ENCODE results near the gene CA6. TPM values are rescaled to one million over a fixed set of nuclear protein-coding genes. Genes with fewer than 3 reads are reported as not detected.
A peak's percentile ranks its signal among the peaks of the same experiment; 100 is the strongest.

The CA6 gene
- total and polyA plus RNA-seq, 2 of the 8 experiments (the other 6 are each of a cell fraction or from before 2014, with no cell fraction given): not detected

DNA sequence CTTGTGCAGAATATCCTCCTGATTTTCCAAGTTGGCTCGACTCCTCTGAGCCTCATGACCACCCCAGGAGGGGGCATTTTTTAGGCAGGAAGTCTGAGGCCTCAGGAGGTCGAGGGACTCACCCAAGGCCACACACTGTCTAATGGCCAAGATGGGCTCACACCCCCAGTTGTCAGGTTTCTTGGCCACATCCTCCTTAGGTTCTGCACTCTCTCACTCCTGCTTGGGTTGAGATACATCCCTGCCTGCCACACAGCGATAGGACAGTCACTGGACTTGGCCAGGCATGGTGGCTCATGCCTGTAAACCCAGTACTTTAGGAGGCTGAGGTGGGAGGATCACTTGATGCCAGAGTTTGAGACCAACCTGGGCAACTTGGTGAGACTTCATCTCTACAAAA, 4.6 kb downstream of the CA6 start:
- no peak for DNase-seq (ENCODE audit: low read depth in 1 of 2, low spot score in 2 of 2)
- TF ChIP-seq SIX5 (IDR thresholded peaks at IDR 0.05; ENCODE audit: low read depth, low read length): no peak
- TF ChIP-seq POU5F1 (IDR thresholded peaks at IDR 0.05; ENCODE audit: low read depth, low read length): no peak
- TF ChIP-seq, protein P1, sequence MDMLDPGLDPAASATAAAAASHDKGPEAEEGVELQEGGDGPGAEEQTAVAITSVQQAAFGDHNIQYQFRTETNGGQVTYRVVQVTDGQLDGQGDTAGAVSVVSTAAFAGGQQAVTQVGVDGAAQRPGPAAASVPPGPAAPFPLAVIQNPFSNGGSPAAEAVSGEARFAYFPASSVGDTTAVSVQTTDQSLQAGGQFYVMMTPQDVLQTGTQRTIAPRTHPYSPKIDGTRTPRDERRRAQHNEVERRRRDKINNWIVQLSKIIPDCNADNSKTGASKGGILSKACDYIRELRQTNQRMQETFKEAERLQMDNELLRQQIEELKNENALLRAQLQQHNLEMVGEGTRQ (IDR thresholded peaks at IDR 0.05; ENCODE audit: low read length): no peak
- TF ChIP-seq KDM5A (IDR thresholded peaks at IDR 0.05; ENCODE audit: low read length): no peak
- TF ChIP-seq PHF8 (conservative IDR thresholded peaks at IDR 0.05; ENCODE audit: low read depth, low read length): no peak
- no peak for TF ChIP-seq ASH2L (IDR thresholded peaks at IDR 0.05; ENCODE audit: low read length)
- TF ChIP-seq BRCA1 (IDR thresholded peaks at IDR 0.05; ENCODE audit: low read depth, low read length): no peak
- TF ChIP-seq, protein P2, sequence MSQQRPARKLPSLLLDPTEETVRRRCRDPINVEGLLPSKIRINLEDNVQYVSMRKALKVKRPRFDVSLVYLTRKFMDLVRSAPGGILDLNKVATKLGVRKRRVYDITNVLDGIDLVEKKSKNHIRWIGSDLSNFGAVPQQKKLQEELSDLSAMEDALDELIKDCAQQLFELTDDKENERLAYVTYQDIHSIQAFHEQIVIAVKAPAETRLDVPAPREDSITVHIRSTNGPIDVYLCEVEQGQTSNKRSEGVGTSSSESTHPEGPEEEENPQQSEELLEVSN (IDR thresholded peaks at IDR 0.05): no peak
- TF ChIP-seq EZH2 (IDR thresholded peaks at IDR 0.05; ENCODE audit: low read depth, low read length, severe bottlenecking): no peak
- TF ChIP-seq RFX5 (IDR thresholded peaks at IDR 0.05; ENCODE audit: borderline replicate concordance, low read depth, low read length): no peak
- POLR2A ChIA-PET (ENCODE audit: partially characterized antibody): no interaction called here

More for the DNA sequence above, 4.6 kb downstream of the CA6 start:
- Histone ChIP-seq H4K5ac (ENCODE audit: insufficient read length, low read depth, low read length) (no peak overlapping the region), H2AFZ (ENCODE audit: low read length) (no peak overlapping the region), H3K4ac (replicated peaks; ENCODE audit: insufficient read length, low read depth, low read length) (no peak overlapping the region), H2BK120ac (replicated peaks; ENCODE audit: low read depth, low read length) (no peak overlapping the region), H3K4me1 (replicated peaks in 1 of 4; ENCODE audit: control insufficient read depth in 3 of 4, insufficient read depth in 4 of 4, low read length in 3 of 4) (peaks cover 0 to 3% (median 1%) of the 10 kb centered on the region in 4 experiments; a peak in 1 of 7 replicates), H2AK5ac (ENCODE audit: low read depth, low read length) (0 out of 2 replicates have a peak overlapping the region, but pooled peaks have one; percentile 75), H3K4me3 (ENCODE audit: extremely low read depth in 1 of 4, insufficient read depth in 2 of 4, low read depth in 3 of 4, low read length in 4 of 4) (no peak overlapping the region), H3K23me2 (ENCODE audit: low read depth, low read length) (no peaks in the 10 kb centered on the region), H3K36me3 (ENCODE audit: control insufficient read depth in 2 of 4, insufficient read depth in 4 of 4, low read length in 3 of 4) (no peaks in the 10 kb centered on the region), H3K23ac (ENCODE audit: insufficient read length) (no peak overlapping the region), H2BK15ac (ENCODE audit: low read length) (no peak overlapping the region; the same call in 1 of the 2 replicates), H2BK12ac (ENCODE audit: low read depth, low read length) (peak overlapping the region; percentile 94; the same call in 1 of the 2 replicates), H3K4me2 (ENCODE audit: insufficient read depth in 1 of 2, low read depth in 2 of 2, low read length in 2 of 2) (no peak overlapping the region), H3K27me3 (replicated peaks in 1 of 4; ENCODE audit: control insufficient read depth in 3 of 4, extremely low read depth in 1 of 4, insufficient read depth in 3 of 4, low read length in 3 of 4) (no peaks in the 10 kb centered on the region), H3K56ac (replicated peaks; ENCODE audit: insufficient read length, low read depth, low read length) (no peak overlapping the region), H3K27ac (ENCODE audit: low read depth, low read length) (no peak overlapping the region), H4K20me1 (replicated peaks in 1 of 2; ENCODE audit: control insufficient read depth in 1 of 2, insufficient read depth in 2 of 2, low read length in 2 of 2) (no peaks in the 10 kb centered on the region), H3K18ac (ENCODE audit: extremely low read depth, low read length) (0 out of 2 replicates have a peak overlapping the region, but pooled peaks have one; percentile 48), H3K79me1 (ENCODE audit: low read depth, low read length) (no peaks in the 10 kb centered on the region), H3K9me3 (ENCODE audit: insufficient read depth in 2 of 2, low read depth in 1 of 2, low read length in 1 of 2) (no peaks in the 10 kb centered on the region), H2BK5ac (ENCODE audit: low read depth, low read length) (0 out of 2 replicates have a peak overlapping the region, but pooled peaks have one; percentile 68), H3K14ac (ENCODE audit: insufficient read length) (no peak overlapping the region), H4K8ac (ENCODE audit: extremely low read depth, insufficient read depth, low read length) (no peak overlapping the region), H3K79me2 (ENCODE audit: control insufficient read depth in 1 of 2, insufficient read depth in 2 of 2, low read length in 2 of 2) (no peaks in the 10 kb centered on the region), H4K91ac (replicated peaks; ENCODE audit: insufficient read length, low read length) (peak overlapping the region; percentile 11), H2BK20ac (ENCODE audit: low read length) (no peak overlapping the region), H3K9ac (replicated peaks in 1 of 4; ENCODE audit: extremely low read depth in 1 of 4, low read depth in 3 of 4, low read length in 3 of 4) (no peak overlapping the region)
- CTCF ChIA-PET (ENCODE audit: partially characterized antibody): interaction anchor here (1.0 kb wide), 1 partner anchor 88 kb away, joined by 3 read pairs; no protein-coding TSS in a partner anchor
- 94% methylated on average over 3 of the region's 3 CpGs; no CpG with 5 or more reads in 1 of the 2 experiments for WGBS, 2 experiments (ENCODE audit: extremely low coverage in 1 of 2, insufficient coverage in 1 of 2, insufficient read length in 1 of 2, insufficient replicate concordance in 2 of 2, low coverage in 1 of 2, low lambda C conversion rate in 2 of 2, missing lambda C conversion rate in 1 of 2)
- no peak for FAIRE-seq
